Neural cell (in vitro differentiated cells): Measurements from ENCODE around the gene TTLL12.

ENCODE experiments used
- EP300 ChIP-seq: fragments of 450-650 bp; conservative IDR thresholded peaks from 2 replicates; pipeline ENCODE4 v1.6.1; 2014; ENCODE audit warnings: antibody characterized with exemption, mild to moderate bottlenecking, moderate library complexity; ENCODE audit not compliant: poor library complexity, severe bottlenecking
- EZH2 ChIP-seq: fragments of 200-600, 300-800 bp; shearing (Covaris generic), sonication (generic); IDR thresholded peaks from 2 replicates; pipeline ENCODE4 v1.6.1; 2014; ENCODE audit warnings: antibody characterized with exemption, low read length, borderline replicate concordance, mild to moderate bottlenecking; ENCODE audit not compliant: insufficient read depth, poor library complexity, severe bottlenecking
- MXI1 ChIP-seq: fragments of 450-650 bp; conservative IDR thresholded peaks from 2 replicates; pipeline ENCODE4 v1.6.1; 2014; ENCODE audit warnings: antibody characterized with exemption, mild to moderate bottlenecking; ENCODE audit not compliant: poor library complexity, severe bottlenecking
- POLR2AphosphoS5 ChIP-seq: IDR thresholded peaks from 2 replicates; pipeline ENCODE4 v1.6.1; 2012
- RAD21 ChIP-seq: fragments of 450-650 bp; conservative IDR thresholded peaks from 2 replicates; pipeline ENCODE4 v1.6.1; 2014; ENCODE audit warnings: antibody characterized with exemption, mild to moderate bottlenecking, moderate library complexity
- SMC3 ChIP-seq: fragments of 450-650 bp; conservative IDR thresholded peaks from 2 replicates; pipeline ENCODE4 v1.6.1; 2014; ENCODE audit warnings: antibody characterized with exemption, mild to moderate bottlenecking, moderate library complexity; ENCODE audit not compliant: poor library complexity
- TAF1 ChIP-seq: IDR thresholded peaks from 2 replicates; pipeline ENCODE4 v1.6.1; 2012; ENCODE audit warnings: low read depth
- TF ChIP-seq, protein P1 (sequence below): fragments of 450-650 bp; IDR thresholded peaks from 2 replicates; pipeline ENCODE4 v1.5.1; 2014; ENCODE audit warnings: antibody characterized with exemption, mild to moderate bottlenecking, moderate library complexity; ENCODE audit not compliant: poor library complexity, severe bottlenecking
- TF ChIP-seq, protein P2 (sequence below): IDR thresholded peaks from 2 replicates; pipeline ENCODE4 v1.6.1; 2012; ENCODE audit warnings: borderline replicate concordance

DNA sequence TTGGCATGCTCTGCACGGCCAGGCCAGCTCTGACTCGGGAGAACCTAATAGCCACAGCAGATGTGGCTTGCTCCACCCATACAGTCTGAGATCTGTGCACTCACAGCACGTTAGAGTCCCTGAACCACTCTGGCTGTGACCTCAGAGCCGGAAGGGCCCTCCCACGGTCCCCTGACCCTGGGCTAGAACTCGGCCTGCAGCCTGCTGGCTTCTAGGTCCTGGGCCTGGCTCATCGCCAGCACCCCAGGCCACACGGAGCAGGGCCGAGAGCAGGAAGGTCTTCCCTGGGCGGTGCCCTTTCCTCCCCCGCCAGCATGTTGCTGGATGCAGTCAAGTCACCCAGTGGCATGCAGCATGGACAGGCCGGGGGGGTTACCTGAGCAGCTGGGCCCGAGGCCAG is 35.3 kb upstream of the TTLL12 start:
- TF ChIP-seq EZH2 (no peak), MXI1 (no peak), TAF1 (no peak), RAD21 (no peak), POLR2AphosphoS5 (no peak), EP300 (no peak), SMC3 (no peak)
- TF ChIP-seq, protein P1, sequence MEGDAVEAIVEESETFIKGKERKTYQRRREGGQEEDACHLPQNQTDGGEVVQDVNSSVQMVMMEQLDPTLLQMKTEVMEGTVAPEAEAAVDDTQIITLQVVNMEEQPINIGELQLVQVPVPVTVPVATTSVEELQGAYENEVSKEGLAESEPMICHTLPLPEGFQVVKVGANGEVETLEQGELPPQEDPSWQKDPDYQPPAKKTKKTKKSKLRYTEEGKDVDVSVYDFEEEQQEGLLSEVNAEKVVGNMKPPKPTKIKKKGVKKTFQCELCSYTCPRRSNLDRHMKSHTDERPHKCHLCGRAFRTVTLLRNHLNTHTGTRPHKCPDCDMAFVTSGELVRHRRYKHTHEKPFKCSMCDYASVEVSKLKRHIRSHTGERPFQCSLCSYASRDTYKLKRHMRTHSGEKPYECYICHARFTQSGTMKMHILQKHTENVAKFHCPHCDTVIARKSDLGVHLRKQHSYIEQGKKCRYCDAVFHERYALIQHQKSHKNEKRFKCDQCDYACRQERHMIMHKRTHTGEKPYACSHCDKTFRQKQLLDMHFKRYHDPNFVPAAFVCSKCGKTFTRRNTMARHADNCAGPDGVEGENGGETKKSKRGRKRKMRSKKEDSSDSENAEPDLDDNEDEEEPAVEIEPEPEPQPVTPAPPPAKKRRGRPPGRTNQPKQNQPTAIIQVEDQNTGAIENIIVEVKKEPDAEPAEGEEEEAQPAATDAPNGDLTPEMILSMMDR = no peak
- TF ChIP-seq, protein P2, sequence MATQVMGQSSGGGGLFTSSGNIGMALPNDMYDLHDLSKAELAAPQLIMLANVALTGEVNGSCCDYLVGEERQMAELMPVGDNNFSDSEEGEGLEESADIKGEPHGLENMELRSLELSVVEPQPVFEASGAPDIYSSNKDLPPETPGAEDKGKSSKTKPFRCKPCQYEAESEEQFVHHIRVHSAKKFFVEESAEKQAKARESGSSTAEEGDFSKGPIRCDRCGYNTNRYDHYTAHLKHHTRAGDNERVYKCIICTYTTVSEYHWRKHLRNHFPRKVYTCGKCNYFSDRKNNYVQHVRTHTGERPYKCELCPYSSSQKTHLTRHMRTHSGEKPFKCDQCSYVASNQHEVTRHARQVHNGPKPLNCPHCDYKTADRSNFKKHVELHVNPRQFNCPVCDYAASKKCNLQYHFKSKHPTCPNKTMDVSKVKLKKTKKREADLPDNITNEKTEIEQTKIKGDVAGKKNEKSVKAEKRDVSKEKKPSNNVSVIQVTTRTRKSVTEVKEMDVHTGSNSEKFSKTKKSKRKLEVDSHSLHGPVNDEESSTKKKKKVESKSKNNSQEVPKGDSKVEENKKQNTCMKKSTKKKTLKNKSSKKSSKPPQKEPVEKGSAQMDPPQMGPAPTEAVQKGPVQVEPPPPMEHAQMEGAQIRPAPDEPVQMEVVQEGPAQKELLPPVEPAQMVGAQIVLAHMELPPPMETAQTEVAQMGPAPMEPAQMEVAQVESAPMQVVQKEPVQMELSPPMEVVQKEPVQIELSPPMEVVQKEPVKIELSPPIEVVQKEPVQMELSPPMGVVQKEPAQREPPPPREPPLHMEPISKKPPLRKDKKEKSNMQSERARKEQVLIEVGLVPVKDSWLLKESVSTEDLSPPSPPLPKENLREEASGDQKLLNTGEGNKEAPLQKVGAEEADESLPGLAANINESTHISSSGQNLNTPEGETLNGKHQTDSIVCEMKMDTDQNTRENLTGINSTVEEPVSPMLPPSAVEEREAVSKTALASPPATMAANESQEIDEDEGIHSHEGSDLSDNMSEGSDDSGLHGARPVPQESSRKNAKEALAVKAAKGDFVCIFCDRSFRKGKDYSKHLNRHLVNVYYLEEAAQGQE = no peak
